ENCODE results near the gene LIMS2. TPM values are rescaled to one million over a fixed set of nuclear protein-coding genes. Genes with fewer than 3 reads are reported as not detected.

LIMS2 gene
- total RNA-seq, 2 donors from 2014 or later: 6.6 to 37.2 TPM

DNA sequence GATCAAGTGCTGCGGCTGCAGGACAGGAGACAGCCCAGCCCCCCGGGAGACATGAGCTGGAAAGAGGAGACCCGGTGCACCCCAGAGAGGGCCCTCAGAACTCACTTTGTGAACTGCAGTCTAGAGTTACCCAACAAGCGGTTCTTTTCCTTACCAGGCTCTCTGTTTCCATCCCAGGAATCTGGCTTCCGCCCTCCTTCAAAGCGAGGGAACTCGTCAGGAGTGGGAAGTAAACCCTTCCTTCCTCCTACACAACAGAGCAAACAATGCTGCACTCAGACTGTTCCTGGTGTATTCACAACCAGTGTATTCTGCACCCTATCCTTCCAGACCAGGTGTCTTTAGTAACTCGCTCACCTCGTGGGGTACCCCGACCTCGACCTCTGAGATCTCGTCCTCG lies 34.0 kb upstream of the LIMS2 start:
- TF ChIP-seq, protein P1, sequence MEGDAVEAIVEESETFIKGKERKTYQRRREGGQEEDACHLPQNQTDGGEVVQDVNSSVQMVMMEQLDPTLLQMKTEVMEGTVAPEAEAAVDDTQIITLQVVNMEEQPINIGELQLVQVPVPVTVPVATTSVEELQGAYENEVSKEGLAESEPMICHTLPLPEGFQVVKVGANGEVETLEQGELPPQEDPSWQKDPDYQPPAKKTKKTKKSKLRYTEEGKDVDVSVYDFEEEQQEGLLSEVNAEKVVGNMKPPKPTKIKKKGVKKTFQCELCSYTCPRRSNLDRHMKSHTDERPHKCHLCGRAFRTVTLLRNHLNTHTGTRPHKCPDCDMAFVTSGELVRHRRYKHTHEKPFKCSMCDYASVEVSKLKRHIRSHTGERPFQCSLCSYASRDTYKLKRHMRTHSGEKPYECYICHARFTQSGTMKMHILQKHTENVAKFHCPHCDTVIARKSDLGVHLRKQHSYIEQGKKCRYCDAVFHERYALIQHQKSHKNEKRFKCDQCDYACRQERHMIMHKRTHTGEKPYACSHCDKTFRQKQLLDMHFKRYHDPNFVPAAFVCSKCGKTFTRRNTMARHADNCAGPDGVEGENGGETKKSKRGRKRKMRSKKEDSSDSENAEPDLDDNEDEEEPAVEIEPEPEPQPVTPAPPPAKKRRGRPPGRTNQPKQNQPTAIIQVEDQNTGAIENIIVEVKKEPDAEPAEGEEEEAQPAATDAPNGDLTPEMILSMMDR (IDR thresholded peaks at IDR 0.05): no peak
- intact Hi-C loops (cut with DNase I): no loop called here
- Histone ChIP-seq H3K4me1 (no peaks in the 10 kb centered on the region), H3K4me3 (no peak overlapping the region), H3K9ac (ENCODE audit: low read depth in 2 of 2, low read length in 2 of 2) (no peak overlapping the region), H3K36me3 (peaks cover 9% of the 10 kb centered on the region), H3K27me3 (no peaks in the 10 kb centered on the region), H3K9me3 (no peaks in the 10 kb centered on the region), H3K27ac (no peak overlapping the region)
- DNase-seq: no peak

DNA sequence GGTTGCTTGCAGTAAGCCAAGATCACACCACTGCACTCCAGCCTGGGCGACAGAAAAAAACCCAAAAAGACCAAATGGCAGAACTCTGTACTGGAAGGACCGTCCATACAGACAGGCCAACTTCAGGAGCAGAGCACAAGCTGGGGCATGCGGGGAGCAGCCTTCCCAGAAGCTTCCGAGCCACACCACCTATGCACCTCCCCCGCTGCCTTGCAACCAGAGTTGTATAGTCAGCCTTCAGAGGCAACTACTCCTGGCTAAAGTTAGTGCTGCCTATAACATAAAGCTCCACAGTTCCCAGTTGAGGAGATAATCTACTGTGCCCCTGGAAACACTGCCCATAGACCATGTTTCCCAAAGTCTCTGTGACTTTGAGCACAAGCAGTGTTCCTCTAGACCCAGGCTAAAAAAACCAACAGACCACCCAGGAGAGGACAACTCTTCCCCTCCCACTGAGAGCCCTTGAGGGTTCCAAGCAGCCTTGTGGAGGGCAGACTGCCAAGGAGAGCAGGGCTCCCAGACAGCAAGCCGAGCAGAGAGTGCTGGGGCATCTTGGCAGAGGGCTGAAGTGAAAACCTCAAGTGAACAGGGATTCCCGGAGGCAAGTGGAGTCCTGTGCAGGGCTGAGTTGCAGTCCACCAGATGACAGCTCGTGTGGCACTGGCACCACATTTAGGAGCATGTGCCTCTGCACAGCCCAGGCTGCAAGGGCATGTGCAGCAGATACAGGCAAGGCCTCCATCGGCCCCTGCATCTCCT lies 32.7 kb upstream of the LIMS2 start:
- Histone ChIP-seq H3K27me3 (no peaks in the 10 kb centered on the region), H3K36me3 (peaks cover 9% of the 10 kb centered on the region), H3K27ac (no peak overlapping the region), H3K4me1 (peaks cover 4% of the 10 kb centered on the region), H3K4me3 (no peak overlapping the region), H3K9ac (ENCODE audit: low read depth in 2 of 2, low read length in 2 of 2) (no peak overlapping the region), H3K9me3 (no peaks in the 10 kb centered on the region)
- no peak for DNase-seq
- intact Hi-C loops (cut with DNase I): no loop called here
- TF ChIP-seq, protein P1 (IDR thresholded peaks at IDR 0.05): no peak

DNA sequence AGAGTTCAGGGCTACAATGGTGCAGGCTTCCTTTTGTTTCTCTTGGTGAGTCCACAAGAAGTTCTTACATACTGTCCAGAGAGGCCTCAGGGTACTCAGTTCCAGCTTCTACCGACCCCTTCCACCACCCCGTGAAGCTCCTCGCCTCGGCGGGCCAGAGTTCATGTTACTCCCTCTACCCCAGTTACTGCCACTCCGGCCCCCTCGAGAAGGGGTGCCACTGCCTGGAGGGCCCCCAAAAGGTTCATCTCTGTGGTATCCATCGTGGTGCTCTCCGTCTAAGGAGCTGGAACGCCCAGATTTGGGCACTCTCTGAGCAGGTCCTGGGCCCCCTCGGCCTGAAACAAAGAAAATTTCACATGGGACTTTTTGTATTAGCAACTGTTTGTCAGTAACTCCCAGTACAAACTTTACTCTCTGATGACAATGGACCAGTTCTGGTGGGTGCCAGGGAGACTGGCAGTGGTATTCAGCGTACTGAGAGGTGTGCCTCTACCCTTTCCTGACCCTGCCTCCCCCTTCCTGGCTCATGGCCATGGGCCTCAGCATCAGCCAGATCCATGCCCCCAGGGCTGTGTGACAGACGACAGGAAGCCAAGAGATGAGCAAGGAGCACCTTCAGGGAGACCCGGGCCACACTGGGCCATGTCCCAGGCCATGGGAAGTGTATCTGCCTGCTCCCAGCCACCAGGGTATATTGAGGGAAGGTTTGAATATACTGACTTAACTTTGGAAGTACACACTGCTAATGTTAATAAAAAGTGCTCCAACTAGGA lies 31.1 kb upstream of the LIMS2 start:
- Histone ChIP-seq H3K27me3 (no peaks in the 10 kb centered on the region), H3K9ac (ENCODE audit: low read depth in 2 of 2, low read length in 2 of 2) (no peak overlapping the region), H3K36me3 (peaks cover 9% of the 10 kb centered on the region), H3K4me1 (peaks cover 11% of the 10 kb centered on the region), H3K9me3 (no peaks in the 10 kb centered on the region), H3K4me3 (no peak overlapping the region), H3K27ac (no peak overlapping the region)
- DNase-seq: no peak
- intact Hi-C loops (cut with DNase I): no loop called here
- TF ChIP-seq, protein P1 (IDR thresholded peaks at IDR 0.05): no peak

DNA sequence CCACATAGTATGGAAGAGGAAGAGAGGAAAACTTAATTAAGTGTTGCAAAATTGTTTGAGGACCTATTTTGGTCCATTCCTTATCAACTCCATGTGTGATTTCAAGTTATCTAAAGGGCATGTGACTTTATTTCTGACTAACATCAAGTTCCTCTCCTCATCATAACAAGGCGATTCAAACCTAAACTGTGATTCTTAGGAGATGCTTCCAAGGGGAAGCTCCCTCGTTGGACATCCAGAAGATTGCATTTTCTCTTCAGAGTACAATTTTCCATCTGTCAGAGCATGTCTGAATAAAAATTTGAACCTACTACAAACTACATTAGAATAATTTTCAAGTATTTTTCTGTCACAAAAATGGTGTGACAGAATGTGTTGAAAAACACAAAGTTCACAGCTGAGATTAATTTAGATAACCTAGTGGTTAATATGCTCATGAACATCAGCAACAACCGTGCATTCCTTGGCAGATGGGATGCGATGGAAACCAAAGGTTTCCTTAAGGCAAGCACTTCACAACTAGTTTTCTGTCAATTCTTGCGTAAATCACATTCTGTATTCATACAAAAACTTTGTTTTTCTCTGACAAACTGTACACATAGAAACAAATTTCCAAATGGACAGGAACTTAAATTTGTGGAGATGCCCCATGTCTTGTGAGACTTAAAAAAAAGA lies 30.2 kb upstream of the LIMS2 start:
- Histone ChIP-seq H3K9me3 (no peaks in the 10 kb centered on the region), H3K36me3 (peaks cover 9% of the 10 kb centered on the region), H3K4me3 (no peak overlapping the region), H3K9ac (ENCODE audit: low read depth in 2 of 2, low read length in 2 of 2) (no peak overlapping the region), H3K4me1 (peaks cover 14% of the 10 kb centered on the region), H3K27ac (no peak overlapping the region), H3K27me3 (no peaks in the 10 kb centered on the region)
- no peak for DNase-seq
- intact Hi-C loops (cut with DNase I): no loop called here
- TF ChIP-seq, protein P1 (IDR thresholded peaks at IDR 0.05): no peak

DNA sequence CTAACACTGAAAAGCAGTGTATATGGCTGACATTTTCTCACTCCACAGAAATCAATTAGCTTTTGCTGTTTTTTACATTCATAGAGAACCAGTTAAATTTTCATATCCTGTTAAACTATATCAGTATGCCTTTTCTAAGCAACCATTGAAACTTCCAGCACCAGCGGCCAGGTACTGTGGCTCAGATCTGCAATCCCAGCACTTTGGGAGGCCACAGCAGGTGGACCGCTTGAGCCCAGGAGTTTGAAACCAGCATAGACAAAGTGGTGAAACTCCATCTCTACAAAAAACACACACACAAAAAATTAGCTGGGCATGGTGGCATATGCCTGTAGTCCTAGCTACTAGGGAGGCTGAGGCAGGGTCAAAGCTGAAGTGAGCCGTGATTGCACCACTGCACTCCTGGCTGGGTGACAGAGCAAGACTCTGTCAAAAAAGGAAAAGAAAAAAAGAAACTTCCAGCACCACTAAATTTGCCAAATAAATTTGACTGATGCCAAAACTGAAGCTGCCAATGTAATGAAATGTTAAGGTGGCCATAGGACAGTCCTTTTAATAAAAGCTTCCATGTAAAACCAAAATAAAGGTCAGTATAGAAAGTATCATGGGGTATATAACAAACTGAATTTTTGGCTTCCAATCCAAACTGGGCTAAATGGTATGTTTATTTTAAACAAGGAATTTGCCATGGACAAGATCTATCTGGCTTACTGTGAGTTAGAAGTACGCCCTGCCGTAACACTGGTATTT lies 29.5 kb upstream of the LIMS2 start:
- H3K27ac ChIP-seq: no peak overlapping the region
- TF ChIP-seq, protein P1 (IDR thresholded peaks at IDR 0.05): no peak
- H3K27me3 ChIP-seq: no peaks in the 10 kb centered on the region
- H3K4me1 ChIP-seq: peaks cover 18% of the 10 kb centered on the region
- no peaks in the 10 kb centered on the region for H3K9me3 ChIP-seq
- intact Hi-C loops (cut with DNase I): no loop called here
- no peak overlapping the region for H3K4me3 ChIP-seq
- DNase-seq: no peak
- peaks cover 9% of the 10 kb centered on the region for H3K36me3 ChIP-seq
- no peak overlapping the region for H3K9ac ChIP-seq (ENCODE audit: low read depth in 2 of 2, low read length in 2 of 2)

All from colonic mucosa (tissue), 4 donors.